Putamen (tissue), 1 donor: ENCODE measurements around the gene UQCRQ.
"Not testable (repeated sequence)": the region's sequence is repeated elsewhere in the genome, so short reads cannot be mapped to it uniquely, and the experiment has no call there.

ENCODE experiments used
- DNase-seq: peaks from one replicate; pipeline ENCODE4 v3.0.0-alpha.2; 2016; ENCODE audit warnings: low spot score

The UQCRQ gene

DNA sequence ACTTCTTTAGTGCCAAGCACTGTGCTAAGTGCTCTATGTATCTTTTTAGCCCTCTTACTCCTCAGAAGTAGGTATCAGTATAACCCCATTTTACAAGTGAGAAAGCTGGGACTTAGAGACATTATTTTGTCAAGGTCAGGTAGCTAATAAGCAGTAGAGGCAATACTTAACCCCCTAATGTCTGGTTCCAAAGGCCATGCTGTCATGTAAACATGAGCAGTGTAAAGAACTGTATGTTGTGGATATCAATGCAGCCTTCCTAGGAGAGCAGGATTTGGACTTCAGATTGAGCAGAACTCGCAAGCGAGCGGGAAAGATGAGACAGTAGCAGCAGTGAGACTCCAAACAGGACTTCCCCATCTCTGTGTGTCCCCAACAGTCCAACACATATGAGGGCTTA is 32.4 kb upstream of the UQCRQ start:
- no peak for DNase-seq

DNA sequence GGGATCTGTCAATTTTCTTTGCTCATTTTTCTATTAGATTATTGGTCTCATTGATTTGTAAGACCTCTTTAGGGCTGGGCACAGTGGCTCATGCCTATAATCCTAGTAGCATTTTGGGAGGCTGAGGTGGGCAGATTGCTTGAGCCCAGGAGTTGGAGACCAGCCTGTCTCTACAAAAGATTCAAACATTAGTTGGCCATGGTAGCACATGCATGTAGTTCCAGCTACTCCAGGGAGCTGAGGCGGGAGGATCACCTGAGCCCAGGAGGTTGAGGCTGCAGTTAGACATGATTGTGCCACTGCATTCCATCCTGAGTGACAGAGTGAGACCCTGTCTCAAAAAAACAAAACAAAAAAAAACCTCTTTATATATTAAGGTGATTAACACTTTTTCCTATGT is 29.6 kb upstream of the UQCRQ start:
- no peak for DNase-seq

DNA sequence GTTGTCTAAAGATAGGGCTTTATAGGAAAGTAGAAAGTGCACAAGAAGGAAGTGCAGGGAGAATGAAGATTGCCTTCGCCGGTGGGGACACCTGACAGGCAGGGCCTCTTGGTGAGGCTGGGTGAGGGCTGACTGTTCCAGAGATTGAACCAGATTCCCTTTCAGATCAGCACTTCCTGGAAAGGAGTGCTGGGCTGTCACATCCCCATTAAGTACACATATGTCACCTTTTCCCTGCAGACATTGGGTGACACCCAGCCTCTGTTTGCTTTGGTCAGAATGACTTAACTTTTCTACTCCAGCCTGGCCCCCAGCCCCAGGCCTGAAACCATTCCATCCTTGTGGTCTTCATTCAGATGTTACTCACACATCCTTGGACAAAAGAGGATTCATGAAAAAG is 28.6 kb upstream of the UQCRQ start:
- no peak for DNase-seq

DNA sequence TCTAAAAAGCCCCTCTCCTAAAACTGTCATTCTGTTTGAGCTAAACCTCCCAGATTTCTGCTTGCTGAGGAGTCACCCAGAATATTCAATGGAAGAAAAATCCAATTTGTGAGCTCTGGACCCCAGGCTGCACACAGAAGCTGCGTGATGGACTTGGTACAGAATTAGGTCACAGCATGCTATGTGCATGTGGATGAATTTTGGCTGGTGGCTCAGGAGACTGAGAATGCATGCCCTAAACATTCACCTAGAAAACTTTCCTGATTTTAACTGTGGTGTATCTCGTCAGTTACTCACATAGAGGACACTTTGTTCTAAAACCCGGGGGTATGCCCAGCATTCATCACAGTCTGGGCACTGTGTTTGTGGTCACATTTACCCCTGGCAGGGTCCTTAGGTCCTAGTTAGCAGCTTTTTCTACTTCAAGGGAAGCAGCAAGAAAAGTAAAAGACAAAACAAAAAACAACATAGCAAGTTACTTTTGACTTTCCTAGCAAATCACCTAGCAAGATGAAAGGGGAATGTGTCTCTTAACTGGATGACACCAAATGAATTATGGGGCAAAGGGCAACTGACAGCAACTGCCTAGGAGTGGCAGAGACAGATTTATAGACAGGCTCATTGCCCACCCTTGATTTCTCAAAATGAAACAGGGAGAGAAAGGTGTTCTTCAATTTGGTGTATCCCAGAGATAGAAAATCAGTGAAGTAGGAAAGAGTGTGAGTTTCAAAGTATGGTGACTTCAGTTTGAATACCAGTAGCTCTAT is 27.7 kb upstream of the UQCRQ start:
- DNase-seq: no peak

DNA sequence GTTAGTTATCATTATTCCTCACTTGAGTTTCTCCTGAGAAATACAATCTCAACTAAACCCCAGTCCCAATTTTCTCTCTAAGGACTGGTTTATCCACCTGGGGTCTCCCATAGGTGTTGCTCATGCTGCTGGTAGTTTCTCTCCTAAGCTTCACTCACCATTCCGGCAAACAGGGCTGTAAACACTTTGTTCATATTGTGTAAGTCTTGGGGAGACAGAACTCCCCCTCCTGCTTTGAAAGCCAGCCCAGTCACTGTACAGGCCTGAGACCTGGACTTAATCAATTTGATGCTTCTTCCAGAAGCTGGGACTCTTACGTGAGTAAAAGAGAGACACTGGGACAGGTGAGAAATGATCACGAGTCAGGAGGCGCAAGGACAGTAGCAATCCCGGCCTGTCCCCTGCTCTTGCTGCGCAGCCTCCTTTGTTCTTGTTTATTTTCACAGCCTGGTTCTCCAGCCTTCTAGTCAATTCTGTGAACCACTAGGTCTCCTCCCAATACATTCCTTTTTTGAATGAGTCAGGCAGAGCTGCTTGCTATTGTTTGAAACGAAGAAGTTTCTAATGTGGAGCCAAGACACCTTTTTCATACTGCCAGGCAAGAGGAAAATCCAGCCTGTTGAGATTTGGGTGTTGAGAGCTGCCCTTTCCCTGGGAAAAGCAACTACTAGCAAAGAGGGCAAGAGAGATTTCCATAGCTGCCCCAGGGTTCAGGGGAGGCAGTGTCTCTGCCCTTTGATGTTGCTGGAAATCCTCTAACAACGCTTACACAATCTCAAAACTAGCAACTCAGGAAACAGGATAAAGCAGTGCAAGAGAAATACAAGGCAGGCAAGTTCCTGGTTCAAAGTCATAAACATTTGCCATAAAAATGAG is 26.8 kb upstream of the UQCRQ start:
- DNase-seq: no peak

DNA sequence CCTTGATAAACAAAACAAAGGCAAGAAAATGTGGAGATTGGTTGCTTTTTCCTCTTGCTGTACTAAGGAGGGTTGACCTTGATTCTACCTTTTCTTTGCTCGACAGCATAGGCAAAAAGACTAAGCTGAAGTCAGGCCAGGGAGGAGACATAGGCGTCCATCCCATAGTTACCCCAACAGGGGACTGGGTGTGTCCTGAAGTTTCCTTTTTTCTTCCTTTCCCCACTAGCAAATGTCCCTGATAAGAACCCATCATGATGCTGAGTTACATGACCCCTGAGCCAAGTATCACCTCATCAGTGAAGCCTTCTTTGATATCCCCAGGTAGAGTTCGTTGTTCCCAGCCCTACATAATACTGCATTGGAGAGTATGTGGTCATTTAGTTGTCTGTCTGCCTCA is 26.1 kb upstream of the UQCRQ start:
- no peak for DNase-seq

DNA sequence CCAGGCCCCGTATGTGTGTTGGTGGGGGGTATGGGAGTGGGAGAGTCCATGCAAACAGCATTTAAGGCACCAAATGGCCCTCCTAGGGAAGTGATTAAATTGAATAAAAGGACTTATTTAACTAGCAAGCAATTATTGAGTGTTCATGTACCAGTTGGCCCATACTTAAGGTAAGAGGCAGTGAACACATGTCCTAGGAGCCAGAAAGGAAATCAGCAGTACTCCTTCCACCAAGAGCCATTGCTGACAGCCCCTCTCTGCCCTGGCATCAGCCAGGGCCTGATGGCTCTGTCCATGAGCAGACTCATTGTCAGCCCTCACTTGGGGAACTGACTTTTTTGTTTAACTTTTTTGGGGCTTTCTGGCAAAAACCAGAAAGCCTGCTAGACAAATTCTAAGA is 25.5 kb upstream of the UQCRQ start:
- no peak for DNase-seq

DNA sequence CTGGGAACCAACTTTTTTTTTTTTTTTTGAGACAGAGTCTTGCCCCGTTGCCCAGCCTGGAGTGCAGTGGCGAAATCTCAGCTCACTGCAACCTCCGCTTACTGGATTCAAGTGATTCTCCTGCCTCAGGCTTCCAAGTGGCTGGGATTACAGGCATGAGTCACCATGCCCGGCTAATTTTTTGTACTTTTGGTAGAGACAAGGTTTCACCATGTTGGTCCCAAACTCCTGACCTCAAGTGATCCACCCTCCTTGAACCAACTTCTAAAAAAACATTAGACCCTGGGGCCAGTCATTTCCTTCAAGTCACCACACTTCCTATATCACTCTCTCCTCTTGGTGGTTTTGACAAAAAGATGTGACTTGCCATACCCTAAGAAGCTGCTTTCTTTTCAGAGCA is 25.1 kb upstream of the UQCRQ start:
- DNase-seq: no peak

DNA sequence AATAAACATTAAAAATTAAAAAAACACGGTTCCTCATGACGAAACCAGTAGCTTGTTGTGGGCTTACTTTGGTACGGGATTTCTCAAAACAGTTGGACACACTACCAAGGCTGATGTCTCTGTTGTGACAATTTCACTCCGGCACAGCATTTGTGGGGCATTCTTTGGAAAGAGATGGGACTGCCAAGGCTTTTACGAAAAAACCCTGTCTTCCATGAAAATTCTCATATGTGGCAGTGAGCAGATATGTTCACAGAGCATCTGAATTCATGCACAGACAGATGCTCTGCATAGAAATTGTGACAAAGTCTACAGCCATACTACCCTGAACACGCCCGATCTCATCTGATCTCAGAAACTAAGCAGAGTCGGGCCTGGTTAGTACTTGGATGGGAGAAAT is 18.2 kb upstream of the UQCRQ start:
- no peak for DNase-seq

DNA sequence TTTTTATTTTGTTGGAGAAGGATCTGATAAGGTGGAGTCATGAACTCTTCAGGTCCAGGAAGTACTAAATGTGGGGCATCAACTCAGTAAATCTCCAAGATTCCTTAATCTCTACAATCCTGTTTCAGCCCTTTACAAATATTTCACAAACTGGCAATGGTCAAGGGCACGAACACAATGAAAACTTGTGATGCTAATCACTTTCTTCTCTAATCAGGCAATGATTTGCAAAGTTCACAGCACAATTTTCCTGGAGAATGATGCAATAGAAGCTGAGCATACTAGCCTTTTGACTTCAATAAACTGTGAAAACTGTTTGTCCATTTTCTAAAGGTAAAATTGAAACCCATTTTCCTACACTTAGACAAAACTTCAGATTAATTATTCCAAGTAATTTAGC is 17.1 kb upstream of the UQCRQ start:
- no peak for DNase-seq

DNA sequence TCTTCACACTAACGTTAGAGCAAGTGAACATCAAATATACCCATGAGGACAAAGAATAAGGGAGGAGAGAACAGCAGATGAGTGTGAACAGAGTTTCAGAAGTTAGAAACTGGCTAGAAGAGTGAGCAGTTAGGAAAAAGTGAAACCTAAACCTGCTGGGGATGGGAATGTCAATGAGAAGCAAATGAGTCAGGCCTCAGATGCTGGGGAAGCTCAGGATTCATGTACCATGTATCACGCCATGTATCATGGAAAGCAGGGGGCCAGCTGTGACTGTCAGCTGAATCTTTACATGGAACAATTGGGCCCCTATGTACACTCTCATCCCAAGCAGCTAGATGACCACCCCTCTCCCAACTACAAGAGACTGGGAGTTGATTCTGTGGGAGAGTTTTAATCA is 16.4 kb upstream of the UQCRQ start:
- DNase-seq: no peak

DNA sequence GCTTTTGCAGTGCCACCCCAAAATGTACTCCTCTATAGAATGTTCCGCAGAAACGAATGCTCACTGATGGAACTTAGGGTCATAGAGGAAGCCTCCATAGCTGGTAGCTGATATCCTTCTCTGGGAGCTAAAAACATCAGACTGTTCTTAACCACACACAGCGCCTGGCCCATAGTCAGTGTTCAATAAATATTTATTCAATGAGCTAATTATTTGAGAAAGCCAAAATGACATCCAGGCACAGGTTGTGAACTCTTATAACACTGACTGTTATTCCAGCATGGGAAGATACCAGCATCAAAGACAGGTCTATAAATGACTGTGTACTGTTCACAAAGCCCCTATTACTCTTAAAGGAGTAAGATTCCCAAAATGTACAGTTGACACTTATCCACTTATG is 13.1 kb upstream of the UQCRQ start:
- DNase-seq: no peak

DNA sequence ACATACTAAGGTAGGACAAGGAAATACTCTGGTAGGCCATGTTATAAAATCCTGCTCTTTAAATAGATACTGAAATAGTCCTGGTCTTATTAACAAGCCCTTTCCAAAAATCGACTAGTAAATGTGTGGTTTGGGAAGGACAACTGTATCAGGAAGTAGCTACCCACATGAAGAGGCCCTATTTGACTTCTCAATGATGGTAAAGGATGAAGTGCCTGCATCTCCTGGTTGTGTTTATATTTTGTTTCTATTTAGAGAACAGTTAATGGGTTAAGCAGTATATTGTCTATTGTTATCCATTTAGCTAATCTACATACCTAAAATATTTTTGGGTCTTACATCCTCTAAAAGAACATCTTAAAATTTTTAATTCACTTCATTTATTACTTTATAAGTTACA is 12.7 kb upstream of the UQCRQ start:
- no peak for DNase-seq

DNA sequence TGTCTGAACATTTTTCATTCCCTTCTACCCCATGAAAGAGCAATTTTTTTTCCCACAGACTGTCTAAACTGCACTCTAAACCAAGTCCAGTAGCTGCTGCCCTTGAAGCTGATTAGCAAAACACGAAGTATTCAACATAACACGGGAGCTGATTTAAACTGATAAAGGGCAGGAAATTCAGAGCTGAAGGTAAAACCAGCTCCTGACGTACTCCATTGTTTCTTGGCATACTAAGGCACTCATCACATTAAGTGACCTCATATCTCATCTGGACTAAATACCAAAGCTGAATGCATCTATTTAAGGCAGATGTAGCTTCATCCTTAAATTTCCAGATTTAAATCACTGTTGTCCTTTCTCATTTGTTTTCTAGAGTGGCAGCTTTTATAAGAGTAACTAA is 12.1 kb upstream of the UQCRQ start:
- DNase-seq: no peak

DNA sequence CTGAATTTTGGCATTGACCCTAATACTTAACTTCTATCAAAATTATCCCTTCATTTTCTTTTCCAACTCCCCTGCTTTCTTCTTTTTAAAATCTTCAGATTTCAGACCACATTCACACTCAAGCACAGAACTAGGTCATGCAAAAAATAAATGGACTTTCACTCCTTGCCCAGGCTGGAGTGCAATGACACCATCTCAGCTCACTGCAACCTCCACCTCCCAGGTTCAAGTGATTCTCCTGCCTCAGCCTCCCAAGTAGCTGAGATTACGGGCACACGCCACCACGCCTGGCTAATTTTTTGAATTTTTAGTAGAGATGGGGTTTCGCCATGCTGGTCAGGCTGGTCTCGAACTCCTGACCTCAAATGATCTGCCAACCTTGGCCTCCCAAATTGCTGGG is 11.4 kb upstream of the UQCRQ start:
- DNase-seq: not testable (repeated sequence)

DNA sequence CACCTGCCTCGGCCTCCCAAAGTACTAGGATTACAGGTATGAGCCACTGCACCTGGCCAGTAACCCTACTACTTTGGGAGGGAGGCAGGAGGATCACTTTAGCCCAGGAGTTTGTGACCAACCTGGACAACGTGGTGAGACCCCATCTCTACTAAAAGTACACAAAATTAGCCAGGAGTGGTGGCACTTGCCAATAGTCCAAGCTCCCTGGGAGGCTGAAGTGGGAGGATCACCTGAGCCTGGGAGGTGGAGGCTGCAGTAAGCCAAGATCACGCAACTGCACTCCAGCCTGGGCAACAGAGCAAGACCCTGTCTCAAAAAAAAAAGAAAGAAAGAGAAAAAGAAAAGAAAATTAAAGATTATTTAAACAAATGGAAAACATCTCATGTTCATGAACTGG is 10.4 kb upstream of the UQCRQ start:
- DNase-seq: no peak

DNA sequence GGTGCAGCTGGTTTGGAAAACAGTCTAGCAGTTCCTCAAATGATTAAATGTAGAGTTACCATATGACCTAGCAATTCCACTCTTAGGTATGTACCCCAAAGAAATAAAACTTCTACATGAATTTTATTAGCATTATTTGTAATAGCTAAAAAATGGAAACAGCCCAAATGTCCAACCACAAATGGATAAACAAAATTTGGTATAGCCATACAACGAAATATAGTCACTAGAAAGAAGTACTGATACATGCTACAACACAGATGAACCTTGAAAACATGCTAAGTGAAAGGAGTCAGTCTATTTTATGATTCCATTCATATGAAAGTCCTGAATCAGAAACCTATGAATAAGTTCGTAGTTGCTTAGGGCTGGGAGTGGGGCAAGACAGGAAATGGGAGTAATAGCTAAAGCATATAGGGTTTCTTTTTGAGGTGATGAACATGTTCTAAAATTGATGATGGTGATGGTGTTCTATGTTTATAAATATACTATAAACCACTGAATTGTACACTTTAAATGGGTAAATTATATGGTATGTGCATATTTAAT is 6.5 kb upstream of the UQCRQ start:
- no peak for DNase-seq

DNA sequence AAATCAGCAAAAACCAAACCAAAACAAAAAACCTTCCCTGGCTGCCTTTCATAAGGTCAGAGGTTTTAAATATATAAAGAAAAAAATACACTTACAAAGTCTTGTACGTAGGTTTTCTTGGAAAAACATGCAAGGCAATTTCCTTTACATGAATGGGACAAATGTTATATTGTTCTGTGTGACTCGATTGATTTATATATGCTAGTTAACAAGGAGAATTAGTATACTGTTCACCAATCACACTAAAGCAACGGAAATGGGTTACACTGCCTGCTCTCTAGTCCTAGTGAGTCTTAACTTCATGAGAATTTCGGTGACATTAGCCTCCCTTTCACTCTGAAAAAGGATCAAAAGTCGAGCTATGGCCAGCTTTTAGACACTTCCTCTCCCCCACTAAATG is 5.7 kb upstream of the UQCRQ start:
- no peak for DNase-seq

DNA sequence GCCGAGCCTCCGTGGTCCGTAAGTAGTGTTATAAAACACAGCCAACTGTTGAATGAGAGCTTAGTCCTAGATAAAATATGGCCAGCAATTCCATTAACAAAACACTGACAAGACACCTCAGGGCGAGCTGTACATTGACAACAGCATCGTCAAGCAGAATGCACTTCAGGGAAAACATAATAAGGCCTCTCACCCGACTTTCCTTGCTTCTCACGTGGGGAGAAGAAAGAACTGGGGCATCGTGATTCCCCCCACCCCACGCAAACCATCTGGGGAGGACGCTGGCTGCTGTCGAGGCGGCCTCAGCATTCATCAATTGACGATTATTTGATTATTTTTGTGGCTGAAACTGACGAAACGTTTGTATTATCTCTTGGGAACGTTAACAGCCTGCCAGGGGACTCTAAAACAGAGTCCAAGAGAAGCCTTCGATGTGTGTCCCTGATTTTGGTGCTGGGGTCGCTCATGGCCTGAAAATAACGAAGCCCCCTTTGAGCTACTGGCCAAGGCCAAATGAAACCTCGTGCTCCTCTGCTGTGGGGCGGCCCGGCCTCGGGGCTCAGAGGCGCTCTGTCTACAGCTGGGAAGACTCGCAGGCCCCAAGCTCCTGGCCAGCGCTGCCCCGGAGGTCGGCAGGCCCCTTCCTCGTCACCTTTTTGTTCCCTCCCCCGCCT is 637 bp upstream of the UQCRQ start:
- DNase-seq: no peak

DNA sequence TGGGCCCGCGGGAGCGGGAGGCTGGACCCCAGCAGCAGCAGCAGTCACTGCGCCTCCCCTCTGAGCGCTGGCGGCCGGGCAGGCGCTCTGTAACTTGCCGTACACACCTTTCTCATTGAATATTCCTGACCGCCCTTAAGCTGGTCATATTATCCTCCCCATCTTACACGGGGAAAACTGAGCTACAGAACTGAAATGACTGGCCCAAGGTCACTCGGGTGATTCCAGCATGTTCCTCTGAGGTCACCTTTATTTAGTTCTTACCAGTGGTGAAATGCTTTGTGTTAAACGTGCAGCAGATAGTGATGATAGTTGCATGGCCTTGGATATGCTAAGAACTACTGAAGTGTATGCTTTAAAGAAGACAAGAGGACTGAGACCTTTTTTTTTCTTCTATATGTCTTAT is 607 bp downstream of the UQCRQ start:
- no peak for DNase-seq

DNA sequence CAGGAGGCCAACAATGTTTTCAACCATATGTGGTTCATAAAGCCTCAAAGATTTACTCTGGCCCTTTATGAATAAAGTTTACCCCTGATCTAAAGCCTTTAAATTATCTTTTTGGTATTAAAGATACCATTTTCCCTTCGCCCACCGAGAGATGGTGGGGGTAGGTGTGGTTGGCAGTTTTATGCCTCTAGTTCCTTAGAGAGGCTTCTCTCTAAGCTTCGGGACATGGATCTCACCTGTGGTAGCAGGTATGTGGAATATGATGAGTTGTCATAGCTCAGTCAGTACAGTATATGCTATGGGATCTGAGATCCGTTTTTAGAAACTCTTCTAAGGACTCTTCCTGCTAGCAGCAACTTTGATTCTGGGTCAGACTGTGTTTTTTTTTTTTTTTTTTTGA is 2.3 kb downstream of the UQCRQ start:
- DNase-seq: no peak

DNA sequence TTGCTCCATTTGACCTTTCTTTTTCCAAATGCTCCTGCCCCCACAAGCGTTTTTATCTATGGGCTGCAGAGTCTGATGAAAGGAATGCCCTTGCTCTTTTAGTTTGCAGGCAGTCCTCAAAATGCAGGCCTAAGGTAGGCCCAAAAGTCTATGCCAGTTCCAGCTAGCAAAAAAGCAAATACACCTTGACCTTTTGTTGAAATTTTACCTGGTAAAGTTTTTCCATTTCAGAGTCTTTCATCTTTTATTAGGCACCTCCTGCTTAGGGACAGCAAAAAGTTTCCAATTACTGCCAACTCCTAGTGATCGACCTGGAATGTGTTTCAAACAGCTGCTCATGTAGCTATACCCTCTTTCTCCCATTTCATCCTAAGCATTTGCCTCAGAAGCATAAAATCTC is 4.4 kb downstream of the UQCRQ start:
- no peak for DNase-seq
